K562 (cell line): ENCODE measurements around the gene DGKZ. TPM values are rescaled to one million over a fixed set of nuclear protein-coding genes. Genes with fewer than 3 reads are reported as not detected.
"Not testable (repeated sequence)": the region's sequence is repeated elsewhere in the genome, so short reads cannot be mapped to it uniquely, and the experiment has no call there.

ENCODE experiments used
- ATAC-seq: fragments of 200-7000 bp; cut with Tn5 transposase; 3 replicates; pipeline ENCODE4 v1.9.1; 2020; ENCODE audit warnings: moderate library complexity
- BruUV-seq: library from RNA; stranded (reverse); fragments of 400-500 nt; replicated peaks from 2 replicates; lab custom pipeline; 2021; lab: Mats Ljungman, UMichigan
- CTCF ChIA-PET: fragments of 300-600 bp; formaldehyde crosslinking; extraction: SDS; loops from one replicate; lab custom pipeline; 2021; ENCODE audit warnings: low intra/inter-chr PET ratio; lab: Yijun Ruan, JAX
- POLR2A ChIA-PET: fragments of 300-600, 350-650 bp; sonication (Branson Sonifier 250); formaldehyde crosslinking; extraction: SDS; loops from one replicate; lab custom pipeline; 2021; ENCODE audit warnings: antibody characterized with exemption, inconsistent platforms; lab: Yijun Ruan, JAX
- DNase-seq, 4 experiments: peaks; one replicate each; pipeline versions ENCODE4 v3.0.0 to v3.0.0-alpha.2; 2011 to 2018; ENCODE audit warnings: low spot score in 3 of 4, mixed read lengths in 3 of 4; ENCODE audit errors: extremely low read depth in 1 of 4
- FAIRE-seq: peaks from 2 replicates; lab custom pipeline; 2011; peaks lifted over from hg19 to GRCh38; lab: Jason Lieb, UNC
- H2AFZ ChIP-seq: 2 replicates; pipeline ENCODE4 v1.6.0; 2011; ENCODE audit warnings: low read depth, low read length, control low read depth, inconsistent platforms
- H3K27ac ChIP-seq: fragments of 200-600 bp; 3 replicates; pipeline ENCODE4 v1.8.0; 2011; ENCODE audit warnings: low read depth, mild to moderate bottlenecking, control low read depth, inconsistent platforms, low read length, moderate library complexity, mixed read lengths; ENCODE audit errors: extremely low read depth
- H3K27me3 ChIP-seq, 2 experiments: fragments of 300-600 bp in 1 of 2; 2 replicates in 1 of 2; 3 replicates in 1 of 2; pipeline versions ENCODE4 v1.6.0 to v1.8.0; 2011; ENCODE audit warnings: inconsistent platforms in 2 of 2, low read length in 2 of 2, mild to moderate bottlenecking in 1 of 2, mixed read lengths in 1 of 2, moderate library complexity in 1 of 2; ENCODE audit not compliant: control insufficient read depth in 2 of 2, insufficient read depth in 2 of 2
- H3K36me3 ChIP-seq: fragments of 300-600 bp; 3 replicates; pipeline ENCODE4 v1.8.0; 2011; ENCODE audit warnings: mild to moderate bottlenecking, low read length, inconsistent platforms; ENCODE audit not compliant: control insufficient read depth, insufficient read depth
- H3K4me1 ChIP-seq, 2 experiments: fragments of 200-600 bp in 1 of 2; replicated peaks in 1 of 2; 2 replicates in 1 of 2; 3 replicates in 1 of 2; pipeline versions ENCODE4 v1.5.1 to v1.8.0; 2011; ENCODE audit warnings: inconsistent platforms in 2 of 2, low read length in 2 of 2, mild to moderate bottlenecking in 1 of 2, mixed read lengths in 1 of 2, moderate library complexity in 1 of 2; ENCODE audit not compliant: control insufficient read depth in 2 of 2, insufficient read depth in 2 of 2
- H3K4me2 ChIP-seq: 2 replicates; pipeline ENCODE4 v1.6.1; 2011; ENCODE audit warnings: low read length, control low read depth, inconsistent platforms, mixed read lengths; ENCODE audit not compliant: insufficient read depth
- H3K4me3 ChIP-seq: fragments of 200-600 bp; sonication (generic), shearing (Covaris generic); 2 replicates; pipeline ENCODE4 v1.5.1; 2016; ENCODE audit warnings: control low read depth, inconsistent platforms
- H3K79me2 ChIP-seq: fragments of 200-600 bp; 3 replicates; pipeline ENCODE4 v1.8.0; 2011; ENCODE audit warnings: low read length, inconsistent platforms; ENCODE audit not compliant: control insufficient read depth, insufficient read depth
- H3K9ac ChIP-seq, 2 experiments: 2 replicates each; pipeline versions ENCODE4 v1.6.0 to v1.6.1; 2011; ENCODE audit warnings: low read depth in 2 of 2, low read length in 2 of 2, control low read depth in 1 of 2, inconsistent platforms in 1 of 2, mild to moderate bottlenecking in 1 of 2, mixed read lengths in 1 of 2; ENCODE audit not compliant: insufficient read depth in 1 of 2
- H3K9me1 ChIP-seq: one replicate; pipeline ENCODE4 v1.6.0; 2011; ENCODE audit warnings: inconsistent platforms, mild to moderate bottlenecking, low read length, moderate library complexity; ENCODE audit not compliant: control insufficient read depth, insufficient read depth
- H3K9me3 ChIP-seq: replicated peaks from 2 replicates; pipeline ENCODE4 v1.5.1; 2011; ENCODE audit warnings: low read depth, low read length, inconsistent platforms; ENCODE audit not compliant: control insufficient read depth, insufficient read depth
- H4K20me1 ChIP-seq: replicated peaks from 2 replicates; pipeline ENCODE4 v1.6.1; 2011; ENCODE audit warnings: low read length, inconsistent platforms, mixed read lengths; ENCODE audit not compliant: control insufficient read depth, insufficient read depth
- ARNT ChIP-seq, 2 experiments: fragments of 450-650 bp; IDR thresholded peaks; 2 replicates each; pipeline ENCODE4 v1.6.1; 2016; ENCODE audit warnings: mild to moderate bottlenecking in 1 of 2
- CHD2 ChIP-seq: IDR thresholded peaks from 2 replicates; pipeline ENCODE4 v1.6.1; 2011; ENCODE audit warnings: low read depth, low read length
- DMBX1 ChIP-seq: fragments of 250-450 bp; sonication (Bioruptor Pico); IDR thresholded peaks from 2 replicates; pipeline ENCODE4 v1.8.0; 2022; ENCODE audit warnings: inconsistent platforms, mild to moderate bottlenecking, moderate library complexity, borderline replicate concordance
- HDAC2 ChIP-seq: fragments of 450-650 bp; IDR thresholded peaks from 2 replicates; pipeline ENCODE4 v1.6.1; 2016; ENCODE audit warnings: mild to moderate bottlenecking
- HMG20A ChIP-seq: fragments of 450-650 bp; formaldehyde crosslinking; conservative IDR thresholded peaks from 2 replicates; pipeline ENCODE4 v1.4.0; 2020; ENCODE audit warnings: mild to moderate bottlenecking, mixed read lengths
- MCM3 ChIP-seq: fragments of 450-650 bp; IDR thresholded peaks from 2 replicates; pipeline ENCODE4 v1.6.1; 2016
- SAP30 ChIP-seq: fragments of 200-600 bp; sonication (generic); IDR thresholded peaks from 2 replicates; pipeline ENCODE4 v1.6.1; 2012; ENCODE audit warnings: borderline replicate concordance, low read depth, mild to moderate bottlenecking, moderate library complexity, low read length, control low read depth, inconsistent platforms; ENCODE audit not compliant: insufficient read depth, poor library complexity, severe bottlenecking
- SP2 ChIP-seq: IDR thresholded peaks from 2 replicates; pipeline ENCODE4 v1.6.1; 2011; ENCODE audit warnings: mild to moderate bottlenecking, low read depth, low read length, moderate library complexity; ENCODE audit not compliant: poor library complexity, severe bottlenecking; ENCODE audit errors: extremely low read depth
- ZNF239 ChIP-seq: fragments of 250-450 bp; sonication (Bioruptor Pico); IDR thresholded peaks from 2 replicates; pipeline ENCODE4 v1.4.0; 2020; ENCODE audit warnings: mild to moderate bottlenecking
- ZNF644 ChIP-seq: fragments of 200-800 bp; sonication (Bioruptor generic); IDR thresholded peaks from 2 replicates; pipeline ENCODE4 v1.6.1; 2016; ENCODE audit warnings: low read depth, missing genetic modification characterization, missing compliant biosample characterization
- ZNF699 ChIP-seq: fragments of 250-450 bp; sonication (Bioruptor Pico); IDR thresholded peaks from 2 replicates; pipeline ENCODE4 v1.8.0; 2021; ENCODE audit warnings: mild to moderate bottlenecking, moderate library complexity; ENCODE audit not compliant: insufficient replicate concordance
- WGBS: fragments of 100-300 bp; shearing (Covaris generic); methylation state at CpG from one replicate; pipeline ENCODE4 v1.1.6; 2016; ENCODE audit warnings: low coverage, mixed read lengths; ENCODE audit not compliant: insufficient coverage; ENCODE audit errors: missing lambda C conversion rate; 5-methylcytosine and 5-hydroxymethylcytosine counted together
- in situ Hi-C: fragments of 300-500 bp; cut with MboI; formaldehyde crosslinking; loops from 4 replicates; pipeline ENCODE4 v1.15.0; 2018; ENCODE audit warnings: inconsistent platforms, mixed read lengths
- intact Hi-C: fragments of 100-400 bp; cut with micrococcal nuclease; formaldehyde crosslinking; loops from 2 replicates; pipeline ENCODE4 v1.14.2; 2022
- polyA plus RNA-seq, 8 experiments: library from polyadenylated mRNA; depleted of rRNA in 4 of 8; stranded (reverse) in 5 of 8; unstranded in 3 of 8; fragments of >200 nt; fragmentation: Nextera tagmentation in 2 of 8; fragmentation: Illumina TruSeq in 1 of 8; extraction: Ambion mirVana in 2 of 8; extraction: Trizol in 1 of 8; gene quantifications; 2 replicates each; pipeline versions ENCODE4 v1.2.1 to v1.2.3, GENCODE V29; 2011 to 2014; ENCODE audit warnings: inconsistent platforms in 1 of 8, missing spikeins in 1 of 8
- total RNA-seq, 7 experiments: library from RNA; depleted of rRNA in 6 of 7; stranded (reverse); fragments of >200 nt in 6 of 7; fragmentation: Illumina TruSeq in 2 of 7; extraction: Trizol in 2 of 7; gene quantifications; 2 replicates each; pipeline versions ENCODE4 v1.2.1 to v1.2.3, GENCODE V29; 2011 to 2021; ENCODE audit warnings: low replicate concordance in 1 of 7
- TF ChIP-seq, protein P1 (sequence below): IDR thresholded peaks from 3 replicates; pipeline ENCODE4 v1.6.1; 2011; ENCODE audit warnings: borderline replicate concordance, mild to moderate bottlenecking, moderate library complexity; ENCODE audit not compliant: insufficient read length; ENCODE audit errors: extremely low read depth

DGKZ gene
- total and polyA plus RNA-seq, 9 of the 15 experiments (the other 6 are each of a cell fraction or from before 2014, with no cell fraction given), result 0.51 to 100 (median 44.2) TPM

DNA sequence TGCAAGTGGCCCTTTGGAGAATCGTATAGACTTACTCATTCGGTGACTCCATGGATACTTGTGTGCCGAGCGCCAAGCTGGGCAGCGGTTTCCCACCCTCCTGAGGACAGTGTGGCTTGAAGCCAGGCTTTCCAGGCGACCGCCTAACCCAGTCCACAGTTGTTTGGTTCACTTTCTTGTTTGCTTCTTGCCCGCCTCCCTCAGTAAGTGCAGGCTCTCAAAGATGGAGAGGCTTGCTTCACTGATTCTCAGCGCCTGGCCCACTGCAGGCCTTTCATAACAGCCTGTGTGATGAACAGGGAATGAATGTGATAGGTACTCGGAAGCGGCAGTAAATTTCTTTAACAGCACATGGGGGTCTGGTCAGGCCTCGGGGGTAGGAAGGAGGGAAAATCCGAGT, 23.0 kb downstream of the DGKZ start (continued):
- TF ChIP-seq DMBX1 (CRISPR knock-in tag) (no peak), SAP30 (no peak), ZNF644 (tag) (no peak)

DNA sequence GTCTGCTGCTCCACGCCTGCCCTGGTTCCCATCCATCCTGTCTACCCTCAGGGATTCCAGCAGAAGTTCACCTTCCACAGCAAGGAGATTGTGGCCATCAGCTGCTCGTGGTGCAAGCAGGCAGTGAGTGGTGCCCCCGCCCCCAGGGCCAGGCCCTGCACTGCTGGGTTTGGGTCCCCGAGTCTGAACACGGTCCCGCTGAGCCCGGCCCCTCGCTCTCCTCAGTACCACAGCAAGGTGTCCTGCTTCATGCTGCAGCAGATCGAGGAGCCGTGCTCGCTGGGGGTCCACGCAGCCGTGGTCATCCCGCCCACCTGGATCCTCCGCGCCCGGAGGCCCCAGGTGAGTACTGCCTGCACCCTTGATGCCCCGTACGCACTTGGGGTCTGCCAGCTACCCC, 24.0 kb downstream of the DGKZ start:
- H3K27ac ChIP-seq, H3K4me3 ChIP-seq, CTCF ChIA-PET, H3K27me3 ChIP-seq, H2AFZ ChIP-seq, H3K9me3 ChIP-seq, H3K79me2 ChIP-seq, in situ Hi-C loops, DNase-seq, H4K20me1 ChIP-seq, BruUV-seq, FAIRE-seq, H3K4me2 ChIP-seq, H3K9me1 ChIP-seq, H3K9ac ChIP-seq, intact Hi-C loops, ATAC-seq: not testable (repeated sequence)
- Histone ChIP-seq H3K4me1 (peaks cover 6 to 37% of the 10 kb centered on the region in 2 experiments), H3K36me3 (peaks cover 82% of the 10 kb centered on the region; the same call in 2 of the 3 replicates)
- 94% methylated on average over 13 of the region's 19 CpGs for WGBS
- POLR2A ChIA-PET, result interaction anchor here (1.0 kb wide), 1 partner anchor 10 kb away, joined by 3 read pairs; the partner anchor contains the start of gene MDK

DNA sequence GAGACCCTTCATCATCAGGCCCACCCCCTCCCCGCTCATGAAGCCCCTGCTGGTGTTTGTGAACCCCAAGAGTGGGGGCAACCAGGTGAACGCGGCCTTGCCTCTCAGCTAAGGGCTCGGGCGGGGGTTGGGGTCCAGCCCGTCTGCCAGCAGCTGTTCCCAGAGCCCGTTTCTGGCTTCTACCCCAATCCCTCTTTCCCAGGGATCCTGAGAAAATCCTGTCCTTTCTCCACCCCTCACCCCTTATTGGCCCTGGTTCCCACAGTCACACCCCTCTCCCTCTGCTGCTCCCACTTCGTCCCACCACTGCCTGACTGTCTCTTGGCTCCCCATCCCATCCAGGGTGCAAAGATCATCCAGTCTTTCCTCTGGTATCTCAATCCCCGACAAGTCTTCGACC, 24.8 kb downstream of the DGKZ start:
- peaks cover 3% of the 10 kb centered on the region for H3K9me1 ChIP-seq
- peaks cover 86% of the 10 kb centered on the region; the same call in 2 of the 3 replicates for H3K36me3 ChIP-seq
- FAIRE-seq, result no peak
- H3K27ac ChIP-seq, result no peak overlapping the region
- no peak overlapping the region for H3K4me2 ChIP-seq
- 0 out of 4 replicates have a peak overlapping the region, but pooled peaks of 1 of the 2 experiments have one; percentile 22 for H3K9ac ChIP-seq
- H3K4me1 ChIP-seq, result peaks cover 4 to 28% of the 10 kb centered on the region in 2 experiments
- intact Hi-C loops, result no loop called here
- CTCF ChIA-PET, result no interaction called here
- WGBS, result 89% methylated on average over 10 of the region's 10 CpGs
- no peak for TF ChIP-seq ZNF239 (CRISPR knock-in tag)
- no peak for TF ChIP-seq ARNT (IDR thresholded peaks at IDR 0.05)
- no peak for TF ChIP-seq CHD2
- no peak for TF ChIP-seq HDAC2
- TF ChIP-seq SP2, result no peak
- TF ChIP-seq MCM3, result no peak
- TF ChIP-seq HMG20A (CRISPR knock-in tag), result no peak
- no peak for TF ChIP-seq ZNF699
- TF ChIP-seq, protein P1, sequence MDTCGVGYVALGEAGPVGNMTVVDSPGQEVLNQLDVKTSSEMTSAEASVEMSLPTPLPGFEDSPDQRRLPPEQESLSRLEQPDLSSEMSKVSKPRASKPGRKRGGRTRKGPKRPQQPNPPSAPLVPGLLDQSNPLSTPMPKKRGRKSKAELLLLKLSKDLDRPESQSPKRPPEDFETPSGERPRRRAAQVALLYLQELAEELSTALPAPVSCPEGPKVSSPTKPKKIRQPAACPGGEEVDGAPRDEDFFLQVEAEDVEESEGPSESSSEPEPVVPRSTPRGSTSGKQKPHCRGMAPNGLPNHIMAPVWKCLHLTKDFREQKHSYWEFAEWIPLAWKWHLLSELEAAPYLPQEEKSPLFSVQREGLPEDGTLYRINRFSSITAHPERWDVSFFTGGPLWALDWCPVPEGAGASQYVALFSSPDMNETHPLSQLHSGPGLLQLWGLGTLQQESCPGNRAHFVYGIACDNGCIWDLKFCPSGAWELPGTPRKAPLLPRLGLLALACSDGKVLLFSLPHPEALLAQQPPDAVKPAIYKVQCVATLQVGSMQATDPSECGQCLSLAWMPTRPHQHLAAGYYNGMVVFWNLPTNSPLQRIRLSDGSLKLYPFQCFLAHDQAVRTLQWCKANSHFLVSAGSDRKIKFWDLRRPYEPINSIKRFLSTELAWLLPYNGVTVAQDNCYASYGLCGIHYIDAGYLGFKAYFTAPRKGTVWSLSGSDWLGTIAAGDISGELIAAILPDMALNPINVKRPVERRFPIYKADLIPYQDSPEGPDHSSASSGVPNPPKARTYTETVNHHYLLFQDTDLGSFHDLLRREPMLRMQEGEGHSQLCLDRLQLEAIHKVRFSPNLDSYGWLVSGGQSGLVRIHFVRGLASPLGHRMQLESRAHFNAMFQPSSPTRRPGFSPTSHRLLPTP, result no peak
- TF ChIP-seq, all 486 proteins: peak for 0
- in situ Hi-C loops, result no loop called here
- Histone ChIP-seq H2AFZ (no peak overlapping the region), H3K9me3 (no peaks in the 10 kb centered on the region), H3K27me3 (no peaks in the 10 kb centered on the region), H3K79me2 (no peaks in the 10 kb centered on the region), H3K4me3 (no peak overlapping the region), H4K20me1 (no peaks in the 10 kb centered on the region; the same call in none of the 2 replicates)
- POLR2A ChIA-PET, result interaction anchor here (1.0 to 1.2 kb wide), 2 partner anchors 9 to 11 kb away, joined by 3 read pairs; partner anchors contain the start of gene MDK
- no TSS peak for BruUV-seq
- DNase-seq (no peak), ATAC-seq (no peak)
